Fibroblast of pulmonary artery (primary cell): Measurements from ENCODE around the gene AP3B1.
"Not testable (repeated sequence)": the region's sequence is repeated elsewhere in the genome, so short reads cannot be mapped to it uniquely, and the experiment has no call there.

Experiments
- DNase-seq: peaks from one replicate; pipeline ENCODE4 v3.0.0-alpha.2; 2010; ENCODE audit warnings: low read depth
- H3K4me3 ChIP-seq: replicated peaks from 2 replicates; pipeline ENCODE4 v1.5.1; 2011; ENCODE audit warnings: low read depth, mild to moderate bottlenecking, control low read depth, low read length, moderate library complexity
- CTCF ChIP-seq: IDR thresholded peaks from 2 replicates; pipeline ENCODE4 v1.5.1; 2011; ENCODE audit warnings: mild to moderate bottlenecking, control low read depth, low read length, inconsistent platforms; ENCODE audit errors: missing control alignments

The AP3B1 gene

DNA sequence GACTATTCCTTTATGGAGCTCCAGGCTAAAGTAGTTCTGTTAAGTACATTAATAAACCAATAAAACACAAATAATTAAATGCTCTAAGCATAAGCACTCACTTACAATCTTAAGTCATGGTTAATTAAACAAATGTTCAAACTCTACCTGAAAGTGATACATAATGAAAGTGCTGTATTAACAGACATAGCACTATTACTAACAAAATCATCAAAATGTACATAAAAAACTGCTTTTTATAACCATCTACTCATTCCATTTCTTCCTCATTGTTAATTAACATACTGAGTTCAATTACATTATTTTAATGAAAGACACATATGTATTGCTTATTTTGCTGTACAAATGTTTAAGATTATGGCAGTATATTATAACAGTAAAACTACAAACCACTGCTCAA lies 107.3 kb downstream of the AP3B1 start:
- no peak for TF ChIP-seq CTCF
- no peak overlapping the region for H3K4me3 ChIP-seq
- DNase-seq = no peak

- no peak for DNase-seq
- no peak for TF ChIP-seq CTCF
- no peak overlapping the region for H3K4me3 ChIP-seq
Measured at GRCh38 chr5:78182838-78183237, 111.7 kb downstream of the AP3B1 start.

- no peak overlapping the region for H3K4me3 ChIP-seq
- DNase-seq = no peak
- no peak for TF ChIP-seq CTCF
Measured at GRCh38 chr5:78178356-78178755, 116.1 kb downstream of the AP3B1 start.

DNA sequence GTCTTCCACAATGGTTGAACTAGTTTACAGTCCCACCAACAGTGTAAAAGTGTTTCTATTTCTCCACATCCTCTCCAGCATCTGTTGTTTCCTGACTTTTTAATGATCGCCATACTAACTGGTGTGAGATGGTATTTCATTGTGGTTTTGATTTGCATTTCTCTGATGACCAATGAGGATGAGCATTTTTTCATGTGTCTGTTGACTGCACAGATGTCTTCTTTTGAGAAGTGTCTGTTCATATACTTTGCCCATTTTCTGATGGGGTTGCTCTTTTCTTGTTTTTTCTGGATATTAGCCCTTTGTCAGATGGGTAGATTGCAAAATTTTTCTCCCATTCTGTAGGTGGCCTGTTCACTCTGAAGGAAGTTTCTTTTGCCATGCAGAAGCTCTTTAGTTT lies 124.2 kb downstream of the AP3B1 start:
- not testable (repeated sequence) for H3K4me3 ChIP-seq, DNase-seq

DNA sequence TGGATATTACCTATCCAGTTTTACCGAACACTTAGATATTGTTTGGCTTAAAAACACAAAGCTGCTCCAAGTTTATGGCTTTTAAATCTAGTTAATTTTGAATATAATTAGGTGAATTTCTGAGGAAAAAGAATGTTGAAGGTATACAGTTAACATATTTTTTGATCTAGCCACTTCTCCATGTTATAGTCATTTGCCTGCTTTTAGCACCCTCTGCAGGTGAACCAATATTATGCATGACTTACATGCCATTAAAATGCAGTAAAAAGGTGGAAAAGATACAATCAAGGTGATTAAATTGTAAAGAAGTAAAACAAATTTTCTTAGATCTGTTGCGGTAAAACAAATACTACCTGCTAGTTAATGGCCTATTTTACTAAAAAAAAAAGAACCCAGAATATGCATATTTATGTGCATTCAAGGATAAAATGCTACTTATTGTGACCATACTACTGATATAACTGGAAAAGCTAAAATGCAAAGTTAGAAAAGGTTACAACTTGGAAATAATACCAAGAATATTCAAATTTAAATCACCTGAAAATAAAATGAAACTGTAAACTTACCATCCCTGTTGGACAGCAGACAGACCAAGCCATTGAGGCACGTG lies 132.1 kb downstream of the AP3B1 start:
- no peak overlapping the region for H3K4me3 ChIP-seq
- DNase-seq = peak; percentile 61
- peak; percentile 65 for TF ChIP-seq CTCF

DNA sequence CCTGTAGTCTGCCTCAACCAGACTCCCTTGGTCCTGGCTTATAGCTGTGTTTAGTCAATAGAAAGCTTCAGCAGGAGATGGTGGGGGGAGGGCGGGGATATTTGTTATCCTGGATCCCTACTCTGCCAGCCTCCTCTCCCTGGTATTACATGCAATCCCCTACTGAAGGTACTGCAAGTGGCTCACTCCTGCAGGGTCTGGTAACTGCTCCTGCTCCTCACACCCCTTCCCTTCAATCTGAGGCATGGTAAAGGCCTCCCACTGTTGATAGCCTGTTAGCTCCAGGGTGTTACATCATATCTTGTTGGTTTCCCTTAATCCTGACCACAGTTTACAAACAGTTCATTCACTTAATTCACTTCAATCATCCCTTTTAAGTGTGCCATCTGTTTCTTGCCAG lies 137.5 kb downstream of the AP3B1 start:
- DNase-seq = no peak
- H3K4me3 ChIP-seq = no peak overlapping the region
- TF ChIP-seq CTCF = no peak

DNA sequence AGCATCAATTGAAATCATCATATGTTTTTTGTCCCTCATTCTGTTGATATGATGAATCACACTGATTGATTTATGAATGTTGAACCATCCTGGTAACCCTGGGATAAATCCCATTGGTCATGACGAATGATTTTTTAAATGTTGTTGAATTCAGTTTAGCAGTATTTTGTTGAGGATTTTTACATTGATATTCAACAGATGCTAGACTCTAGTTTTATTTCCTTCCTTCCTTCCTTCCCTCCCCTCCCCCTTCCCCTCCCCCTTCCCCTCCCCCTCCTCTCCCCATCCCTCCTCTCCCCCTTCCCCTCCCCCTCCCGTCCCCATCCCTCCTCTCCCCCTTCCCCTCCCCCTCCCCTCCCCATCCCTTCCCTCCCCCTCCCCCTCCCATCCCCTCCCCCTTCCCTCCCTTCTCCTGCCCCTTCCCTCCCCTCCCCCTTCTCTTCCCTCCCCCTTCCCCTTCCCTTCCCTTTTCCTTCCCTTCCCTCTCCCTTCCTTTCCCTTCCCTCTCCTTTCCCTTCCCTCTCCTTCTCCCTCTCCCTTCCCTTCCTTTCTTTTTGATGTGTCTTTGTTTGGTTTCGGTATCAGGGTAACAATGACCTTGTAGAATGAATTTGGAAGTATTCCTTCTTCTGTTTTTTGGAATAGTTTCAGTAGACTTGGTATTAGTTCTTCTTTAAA lies 142.8 kb downstream of the AP3B1 start:
- no peak for DNase-seq
- no peak for TF ChIP-seq CTCF
- no peak overlapping the region for H3K4me3 ChIP-seq
